CD1c-positive myeloid dendritic cell (primary cell): ENCODE results near the gene PKNOX1.
"Not testable (repeated sequence)": the region's sequence is repeated elsewhere in the genome, so short reads cannot be mapped to it uniquely, and the experiment has no call there.

Source experiments
- DNase-seq: peaks from one replicate; pipeline ENCODE4 v3.0.0-alpha.2; 2016; ENCODE audit errors: extremely low spot score

The PKNOX1 gene

DNA sequence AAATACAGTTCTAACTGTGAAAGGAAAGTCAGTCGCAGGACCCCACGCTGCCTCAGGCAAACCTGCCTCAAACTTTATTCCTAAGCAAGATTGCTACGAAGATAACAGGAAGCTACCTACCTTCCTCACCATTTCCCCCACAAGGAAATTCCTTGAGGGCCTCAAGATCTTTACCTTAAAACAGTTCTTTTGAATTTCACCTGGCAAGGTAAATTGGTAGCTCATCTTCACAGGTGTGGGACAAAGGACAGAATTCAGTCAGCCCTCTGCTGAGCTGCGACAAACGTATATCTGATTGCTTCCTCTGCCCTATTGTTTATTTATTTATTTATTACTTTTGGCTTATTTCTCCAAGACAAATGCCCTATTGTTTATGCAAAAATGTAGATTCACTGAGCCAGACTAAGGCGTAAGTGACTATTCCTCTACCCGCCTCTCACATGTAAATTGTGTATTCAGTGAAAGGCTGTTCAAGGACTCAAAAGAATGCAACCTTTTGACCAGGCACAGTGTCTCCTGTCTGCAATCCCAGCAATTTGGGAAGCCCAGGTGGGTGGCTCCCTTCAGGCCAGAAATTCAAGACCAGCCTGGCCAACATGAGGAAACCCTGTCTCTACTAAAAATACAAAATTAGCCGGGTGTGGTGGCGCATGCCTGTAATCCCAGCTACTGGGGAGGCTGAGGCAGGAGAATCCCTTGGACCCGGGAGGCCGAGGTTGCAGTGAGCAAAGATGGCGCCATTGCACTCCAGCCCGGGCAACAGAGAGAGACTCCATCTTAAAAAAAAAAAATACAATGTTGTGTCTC lies 17.3 kb upstream of the PKNOX1 start:
- DNase-seq, result no peak

DNA sequence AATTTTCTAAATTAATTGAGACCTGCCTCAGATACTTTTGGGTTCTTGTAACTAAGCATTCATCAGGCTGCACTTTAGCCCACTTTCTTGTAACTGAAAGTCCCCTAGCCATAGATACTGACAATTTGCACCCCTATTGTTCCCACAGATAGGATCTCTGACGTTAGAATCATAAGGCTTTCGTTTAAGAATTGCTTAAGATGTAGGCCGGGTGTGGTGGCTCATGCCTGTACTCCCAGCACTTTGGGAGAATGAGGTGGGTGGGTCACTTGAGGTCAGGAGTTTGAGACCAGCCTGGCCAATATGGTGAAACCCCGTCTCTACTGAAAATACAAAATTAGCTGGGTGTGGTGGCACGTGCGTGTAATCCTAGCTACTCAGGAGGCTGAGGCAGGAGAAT lies 16.2 kb upstream of the PKNOX1 start:
- not testable (repeated sequence) for DNase-seq

DNA sequence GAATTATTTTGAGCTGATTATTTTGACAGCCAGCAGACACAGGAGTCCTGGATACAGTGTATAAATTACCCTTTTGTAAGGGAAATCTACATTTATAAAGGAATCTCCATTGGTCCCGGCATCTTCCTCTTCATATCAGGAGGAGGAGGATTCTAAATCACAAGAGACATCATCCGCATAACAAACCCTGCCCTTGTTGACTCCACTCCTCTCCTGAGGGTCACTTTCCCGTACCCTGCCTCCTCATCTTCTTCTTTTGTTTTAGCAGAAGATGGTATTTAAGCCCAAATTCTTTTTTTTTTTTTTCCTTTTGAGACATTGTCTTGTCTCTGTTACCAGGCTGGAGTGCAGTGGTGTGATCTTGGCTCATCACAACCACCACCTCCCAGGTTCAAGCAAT lies 14.6 kb upstream of the PKNOX1 start:
- DNase-seq, result no peak

GRCh38 chr21:42962380-42963007 lies 11.9 kb upstream of the PKNOX1 start:
- no peak for DNase-seq

DNA sequence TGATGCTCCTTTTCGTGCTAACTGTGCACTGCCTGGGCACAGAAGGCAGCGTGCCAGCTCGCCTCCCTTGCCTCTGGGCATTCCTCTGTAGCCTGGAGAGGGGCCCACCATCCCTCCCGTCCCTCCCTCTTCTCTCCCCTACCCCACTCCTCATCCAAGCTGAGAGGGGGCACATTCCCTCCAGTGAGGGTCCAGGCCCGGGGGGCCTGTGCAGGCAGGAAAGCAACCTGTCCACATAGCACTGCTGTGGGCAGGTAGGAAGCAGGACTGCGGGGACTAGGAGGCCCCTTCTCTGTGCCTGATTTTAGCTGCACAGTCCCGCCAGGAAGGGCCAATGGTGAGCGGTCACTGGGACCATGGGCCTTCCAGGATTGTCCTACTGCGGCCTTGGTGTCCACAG lies 10.3 kb upstream of the PKNOX1 start:
- DNase-seq, result no peak

- DNase-seq, result no peak
These were observed 9.7 kb upstream of the PKNOX1 start for GRCh38 chr21:42964546-42965210.

GRCh38 chr21:42965211-42965560 lies 9.2 kb upstream of the PKNOX1 start:
- DNase-seq, result no peak

- DNase-seq, result not testable (repeated sequence)
These were observed 6.7 kb upstream of the PKNOX1 start for GRCh38 chr21:42967616-42968015.

DNA sequence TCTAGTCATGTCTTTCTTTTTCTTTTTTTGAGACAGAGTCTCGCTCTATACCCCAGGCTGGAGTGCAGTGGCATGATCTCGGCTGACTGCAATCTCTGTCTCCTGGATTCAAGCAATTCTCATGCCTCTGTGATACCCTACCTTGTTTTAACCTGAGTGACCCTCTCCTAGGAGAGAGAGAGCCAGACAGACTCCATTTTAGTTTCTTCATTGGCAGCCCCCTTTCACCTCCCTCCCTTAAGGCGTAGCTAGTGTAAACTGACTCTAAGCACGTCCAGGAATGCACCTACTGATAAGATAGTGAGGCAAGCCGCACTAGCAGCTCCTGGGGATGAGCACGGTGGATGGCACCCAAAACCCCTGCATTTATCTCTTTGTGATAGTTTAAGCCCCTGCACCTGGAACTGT lies 5.2 kb upstream of the PKNOX1 start:
- no peak for DNase-seq

DNA sequence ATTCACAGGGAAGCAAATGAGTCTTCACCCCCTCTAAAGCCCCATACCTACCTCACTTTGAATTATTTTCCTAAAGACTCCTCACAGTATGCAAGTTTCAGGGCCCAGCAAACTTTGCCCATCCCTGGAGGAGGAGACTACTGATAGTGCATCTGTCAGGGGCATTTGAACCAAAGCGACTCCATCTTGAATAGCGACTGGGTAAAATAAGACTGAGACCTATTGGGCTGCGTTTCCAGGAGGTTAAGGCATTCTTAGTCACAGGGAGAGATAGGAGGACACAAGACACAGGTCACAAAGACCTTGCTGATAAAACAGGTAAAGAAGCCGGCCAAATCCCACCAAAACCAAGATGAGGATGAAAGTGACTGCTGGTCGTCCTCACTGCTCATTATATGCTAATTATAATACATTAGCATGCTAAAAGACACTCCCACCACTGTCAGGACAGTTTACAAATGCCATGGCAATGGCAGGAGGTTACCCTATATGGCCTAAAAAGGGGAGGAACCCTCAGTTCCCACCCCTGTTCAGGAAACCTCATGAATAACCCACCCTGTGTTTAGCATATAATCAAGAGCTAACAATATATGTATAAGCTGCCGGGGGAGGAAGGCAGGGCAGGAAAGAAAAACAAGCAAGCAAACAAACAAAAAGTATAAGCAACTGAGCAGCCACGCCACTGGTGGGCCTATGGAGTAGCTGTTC lies 3.3 kb upstream of the PKNOX1 start:
- no peak for DNase-seq

- no peak for DNase-seq
These were observed 2.5 kb upstream of the PKNOX1 start for GRCh38 chr21:42971897-42972275.

DNA sequence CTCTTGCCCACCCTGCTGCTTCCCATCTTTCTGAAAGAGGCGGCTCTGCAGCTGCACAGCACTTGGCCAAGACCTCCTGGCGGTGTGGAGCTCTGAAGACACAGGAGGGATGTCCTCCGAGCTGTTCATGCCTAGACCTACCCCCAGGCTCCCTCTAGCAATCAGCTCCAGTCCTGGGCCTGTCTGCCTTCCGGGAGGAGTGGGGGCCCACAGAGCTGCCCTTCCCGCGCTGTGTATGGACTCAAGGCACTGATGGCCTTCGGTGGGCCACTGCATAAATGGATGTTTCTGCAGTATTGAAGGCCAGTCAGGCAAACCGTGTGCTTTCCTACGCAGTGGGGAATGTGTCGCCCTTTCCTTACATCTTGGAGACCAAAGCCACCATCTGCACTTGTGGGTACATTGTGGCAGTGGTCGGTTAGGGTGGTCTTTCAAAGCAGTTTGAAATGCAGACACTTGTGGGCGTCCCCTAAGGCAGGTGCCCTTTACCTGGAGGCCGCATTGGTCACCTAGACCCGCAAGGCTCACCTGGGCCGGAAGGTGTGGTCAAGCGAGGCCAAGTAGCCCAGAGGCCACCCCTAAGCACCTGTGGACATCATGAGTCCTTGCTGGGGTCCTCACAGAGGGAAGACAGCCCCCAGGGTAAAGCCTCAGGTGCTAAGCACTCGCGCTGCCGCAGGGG lies 912 bp upstream of the PKNOX1 start:
- no peak for DNase-seq

- peak; percentile 83 for DNase-seq
These were observed 764 bp downstream of the PKNOX1 start for GRCh38 chr21:42974832-42975820.

- DNase-seq, result no peak
These were observed 1.7 kb downstream of the PKNOX1 start for GRCh38 chr21:42975886-42976608.

- peak; percentile 29 for DNase-seq
These were observed 6.2 kb downstream of the PKNOX1 start for GRCh38 chr21:42980312-42981213.

- no peak for DNase-seq
These were observed 6.8 kb downstream of the PKNOX1 start for GRCh38 chr21:42981214-42981523.

DNA sequence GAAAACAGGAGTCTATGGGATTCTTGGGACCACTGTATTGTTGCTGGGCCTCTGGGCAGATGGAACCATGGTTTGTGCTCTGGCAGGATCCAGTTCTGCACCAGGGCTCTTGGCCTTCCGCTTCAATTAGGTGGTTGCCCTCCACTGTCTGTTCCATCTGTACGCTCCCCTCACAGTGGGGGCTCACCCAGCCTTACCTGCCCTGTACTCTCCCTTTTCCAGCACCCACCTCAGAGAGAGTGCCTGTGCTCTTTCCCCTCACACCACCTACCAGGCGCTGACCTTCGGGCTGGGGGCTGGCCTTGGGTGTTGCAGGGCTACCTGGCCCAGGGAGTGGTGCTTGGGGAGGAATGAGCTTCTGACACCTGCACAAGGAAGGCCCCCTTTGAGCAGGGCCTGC lies 7.5 kb downstream of the PKNOX1 start:
- DNase-seq, result no peak

GRCh38 chr21:42983103-42983502 lies 8.7 kb downstream of the PKNOX1 start:
- no peak for DNase-seq

GRCh38 chr21:42983869-42984268 lies 9.5 kb downstream of the PKNOX1 start:
- DNase-seq, result no peak
